NCI-H82 treated with DMSO at 0.1 percent for 48 hours (cell line): ENCODE measurements around the gene FSD1.
A peak's percentile ranks its signal among the peaks of the same experiment; 100 is the strongest.
"Not testable (repeated sequence)": the region's sequence is repeated elsewhere in the genome, so short reads cannot be mapped to it uniquely, and the experiment has no call there.

ENCODE experiments used
- DNase-seq: peaks from one replicate; lab custom pipeline; 2025; ENCODE audit not compliant: unreplicated experiment; lab: John Stamatoyannopoulos, UW

Gene FSD1

GRCh38 chr19:4284176-4284958, 20.0 kb upstream of the FSD1 start:
- peak; percentile 54 for DNase-seq

- DNase-seq = no peak
Measured at GRCh38 chr19:4284974-4285373, 19.4 kb upstream of the FSD1 start.

GRCh38 chr19:4286141-4286540, 18.3 kb upstream of the FSD1 start:
- DNase-seq = not testable (repeated sequence)

- no peak for DNase-seq
Measured at GRCh38 chr19:4288091-4288777, 16.2 kb upstream of the FSD1 start.

- DNase-seq = no peak
Measured at GRCh38 chr19:4291184-4291732, 13.1 kb upstream of the FSD1 start.

GRCh38 chr19:4292515-4292914, 11.9 kb upstream of the FSD1 start:
- no peak for DNase-seq

- no peak for DNase-seq
Measured at GRCh38 chr19:4294389-4294788, 10.0 kb upstream of the FSD1 start.

GRCh38 chr19:4295972-4296771, 8.2 kb upstream of the FSD1 start:
- DNase-seq = peak; percentile 51

- DNase-seq = no peak
Measured at GRCh38 chr19:4297901-4298809, 6.2 kb upstream of the FSD1 start.

- no peak for DNase-seq
Measured at GRCh38 chr19:4298810-4299550, 5.4 kb upstream of the FSD1 start.

GRCh38 chr19:4300589-4300988, 3.8 kb upstream of the FSD1 start:
- DNase-seq = no peak

- DNase-seq = no peak
Measured at GRCh38 chr19:4301590-4302242, 2.7 kb upstream of the FSD1 start.

GRCh38 chr19:4302243-4302640, 2.2 kb upstream of the FSD1 start, which contains the start of gene TMIGD2:
Gene TMIGD2 (minus strand): TSS chr19:4302389. CDS start chr19:4302385, 4 bp downstream.
- DNase-seq = no peak

GRCh38 chr19:4303819-4304537, 420 bp upstream of the FSD1 start:
- no peak for DNase-seq

GRCh38 chr19:4305257-4305612, 837 bp downstream of the FSD1 start:
- DNase-seq = no peak

- DNase-seq = no peak
Measured at GRCh38 chr19:4305659-4306058, 1.3 kb downstream of the FSD1 start.

- no peak for DNase-seq
Measured at GRCh38 chr19:4310247-4311121, 6.1 kb downstream of the FSD1 start.
